Lower leg skin (tissue), 4 donors: Measurements from ENCODE around the gene SERPINB10. TPM values are rescaled to one million over a fixed set of nuclear protein-coding genes. Genes with fewer than 3 reads are reported as not detected.
A peak's percentile ranks its signal among the peaks of the same experiment; 100 is the strongest.

Experiments
- DNase-seq, 2 donors: peaks; one replicate each; pipeline ENCODE4 v3.0.0-alpha.2; 2019; ENCODE audit warnings: low spot score in 2 of 2
- H3K4me3 ChIP-seq: fragments of 200-600 bp; sonication (generic); 2 replicates; pipeline ENCODE4 v1.5.1; 2017; ENCODE audit warnings: mild to moderate bottlenecking, low read depth; ENCODE audit not compliant: poor library complexity, severe bottlenecking
- POLR2A ChIP-seq, 2 donors: fragments of 450-650 bp; IDR thresholded peaks; one replicate each; pipeline ENCODE4 v1.6.1; 2016 to 2017; ENCODE audit warnings: antibody characterized with exemption in 2 of 2, mild to moderate bottlenecking in 1 of 2, moderate library complexity in 1 of 2
- WGBS, 2 donors: methylation state at CpG; one replicate each; pipeline ENCODE4 v1.1.5; 2018; 5-methylcytosine and 5-hydroxymethylcytosine counted together
- intact Hi-C: fragments of 100-400 bp; cut with DNase I; formaldehyde crosslinking; loops from one replicate; pipeline ENCODE4 v1.15.0; 2023; ENCODE audit warnings: low total_unique reads
- total RNA-seq, 4 donors: library from RNA; depleted of rRNA; stranded (reverse); fragments of >200 nt; gene quantifications; one replicate each; pipeline ENCODE4 v1.1.0, GENCODE V29; 2016
- TF ChIP-seq, protein P1 (sequence below), 3 donors: fragments of 450-650 bp; IDR thresholded peaks; one replicate each; pipeline ENCODE4 v1.5.1; 2016; ENCODE audit warnings: antibody characterized with exemption in 3 of 3, mild to moderate bottlenecking in 3 of 3, moderate library complexity in 2 of 3

The SERPINB10 gene
- total RNA-seq, 4 donors from 2014 or later, result 0.15 to 1.9 (median 0.68) TPM

DNA sequence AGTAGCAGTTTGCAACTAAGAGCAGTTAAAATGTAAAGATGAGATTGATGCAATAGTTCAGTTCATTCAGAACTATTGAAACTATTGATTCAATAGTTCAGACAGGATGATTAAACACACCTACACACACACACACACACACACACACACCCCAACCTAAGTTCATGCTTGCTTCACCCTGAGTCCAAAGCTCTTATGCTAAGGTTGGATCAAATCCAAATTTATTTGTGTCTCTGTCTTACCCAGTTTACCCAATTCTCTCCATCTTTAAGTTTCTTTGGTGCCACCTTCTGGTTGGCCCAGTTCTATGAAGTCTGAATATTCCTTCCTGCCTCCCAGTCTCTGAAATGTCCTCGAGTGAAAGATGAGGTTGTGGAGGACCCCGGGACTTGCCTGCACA is 67.2 kb downstream of the SERPINB10 start:
- no peak overlapping the region for H3K4me3 ChIP-seq
- no peak for TF ChIP-seq POLR2A (IDR thresholded peaks at IDR 0.05)
- TF ChIP-seq, protein P1, sequence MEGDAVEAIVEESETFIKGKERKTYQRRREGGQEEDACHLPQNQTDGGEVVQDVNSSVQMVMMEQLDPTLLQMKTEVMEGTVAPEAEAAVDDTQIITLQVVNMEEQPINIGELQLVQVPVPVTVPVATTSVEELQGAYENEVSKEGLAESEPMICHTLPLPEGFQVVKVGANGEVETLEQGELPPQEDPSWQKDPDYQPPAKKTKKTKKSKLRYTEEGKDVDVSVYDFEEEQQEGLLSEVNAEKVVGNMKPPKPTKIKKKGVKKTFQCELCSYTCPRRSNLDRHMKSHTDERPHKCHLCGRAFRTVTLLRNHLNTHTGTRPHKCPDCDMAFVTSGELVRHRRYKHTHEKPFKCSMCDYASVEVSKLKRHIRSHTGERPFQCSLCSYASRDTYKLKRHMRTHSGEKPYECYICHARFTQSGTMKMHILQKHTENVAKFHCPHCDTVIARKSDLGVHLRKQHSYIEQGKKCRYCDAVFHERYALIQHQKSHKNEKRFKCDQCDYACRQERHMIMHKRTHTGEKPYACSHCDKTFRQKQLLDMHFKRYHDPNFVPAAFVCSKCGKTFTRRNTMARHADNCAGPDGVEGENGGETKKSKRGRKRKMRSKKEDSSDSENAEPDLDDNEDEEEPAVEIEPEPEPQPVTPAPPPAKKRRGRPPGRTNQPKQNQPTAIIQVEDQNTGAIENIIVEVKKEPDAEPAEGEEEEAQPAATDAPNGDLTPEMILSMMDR (IDR thresholded peaks at IDR 0.05), result no peak
- intact Hi-C loops, result no loop called here
- DNase-seq, result no peak
- 31 to 50% methylated on average over 2 of the region's 2 CpGs for WGBS, 2 donors

DNA sequence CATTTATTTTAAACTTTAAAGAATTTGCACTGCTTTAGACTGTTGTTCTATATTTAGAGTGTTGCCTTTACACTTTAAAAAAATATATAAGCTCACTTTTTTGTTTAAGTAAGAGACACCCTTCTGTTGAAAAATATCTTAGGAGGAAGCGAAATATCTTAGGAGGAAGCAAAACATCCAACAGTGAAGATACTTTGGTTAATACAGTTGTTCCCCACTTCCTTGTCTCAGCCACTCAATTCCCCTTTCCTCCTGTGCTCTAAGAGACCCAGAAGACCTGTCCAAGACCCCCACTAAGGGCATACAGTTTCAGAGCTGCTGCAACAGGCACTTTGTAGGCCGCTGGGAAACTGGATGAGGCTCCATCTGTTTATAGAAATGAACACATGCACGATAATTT is 67.9 kb downstream of the SERPINB10 start:
- H3K4me3 ChIP-seq, result no peak overlapping the region
- intact Hi-C loops, result no loop called here
- TF ChIP-seq POLR2A (IDR thresholded peaks at IDR 0.05), result no peak
- TF ChIP-seq, protein P1 (IDR thresholded peaks at IDR 0.05), result no peak
- no peak for DNase-seq
- WGBS, 2 donors, result 69 to 79% methylated on average over 3 of the region's 3 CpGs

DNA sequence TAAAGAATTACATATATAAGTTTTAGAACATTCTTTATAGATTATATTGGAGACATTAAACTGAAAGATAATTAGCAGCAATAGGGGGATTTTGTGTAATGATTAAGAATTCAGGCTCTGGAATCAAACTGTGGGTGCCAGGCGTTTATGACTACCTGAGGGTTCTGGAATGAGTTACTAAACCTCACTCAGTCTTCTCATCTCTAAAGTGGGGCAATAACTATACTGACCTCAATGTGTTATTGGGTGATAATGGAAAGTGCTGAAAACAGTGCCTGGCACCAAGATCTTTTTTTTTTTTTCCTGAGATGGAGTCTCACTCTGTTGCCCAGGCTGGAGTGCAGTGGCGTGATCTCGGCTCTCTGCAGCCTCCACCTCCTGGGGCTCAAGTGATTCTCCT is 69.3 kb downstream of the SERPINB10 start:
- intact Hi-C loops, result no loop called here
- 92 to 96% methylated on average over 3 of the region's 3 CpGs for WGBS, 2 donors
- no peak overlapping the region for H3K4me3 ChIP-seq
- DNase-seq, result no peak
- TF ChIP-seq POLR2A (IDR thresholded peaks at IDR 0.05), result no peak
- TF ChIP-seq, protein P1 (IDR thresholded peaks at IDR 0.05), result no peak

DNA sequence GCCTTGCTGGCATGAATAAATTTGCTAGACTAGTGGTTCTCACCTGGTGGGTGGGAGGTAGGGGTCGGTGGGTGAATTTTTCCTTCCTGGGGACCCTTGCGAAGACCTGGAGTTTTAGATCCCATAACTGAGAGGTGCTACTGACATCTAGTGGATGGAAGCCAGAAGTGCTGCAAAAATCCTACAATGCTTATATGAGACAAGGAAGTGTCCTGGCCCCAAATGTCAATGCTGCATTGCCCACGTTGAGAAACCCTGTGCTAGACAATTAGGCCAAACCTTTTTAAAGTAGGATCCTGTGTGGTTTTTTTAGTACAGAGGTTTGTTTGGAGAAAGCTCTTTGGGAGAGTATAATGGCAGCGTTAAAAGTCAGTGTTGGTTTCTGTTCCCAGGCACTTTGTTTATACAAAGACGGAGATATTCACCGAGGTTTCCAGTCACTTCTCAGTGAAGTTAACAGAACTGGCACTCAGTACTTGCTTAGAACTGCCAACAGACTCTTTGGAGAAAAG is 71.7 kb downstream of the SERPINB10 start:
- intact Hi-C loops, result no loop called here
- 13 to 14% methylated on average over 6 of the region's 6 CpGs for WGBS, 2 donors
- TF ChIP-seq, protein P1 (IDR thresholded peaks at IDR 0.05), result no peak
- TF ChIP-seq POLR2A (IDR thresholded peaks at IDR 0.05), result no peak
- H3K4me3 ChIP-seq, result no peak overlapping the region
- DNase-seq, result peak in 1 of 2 donors; percentile 65

DNA sequence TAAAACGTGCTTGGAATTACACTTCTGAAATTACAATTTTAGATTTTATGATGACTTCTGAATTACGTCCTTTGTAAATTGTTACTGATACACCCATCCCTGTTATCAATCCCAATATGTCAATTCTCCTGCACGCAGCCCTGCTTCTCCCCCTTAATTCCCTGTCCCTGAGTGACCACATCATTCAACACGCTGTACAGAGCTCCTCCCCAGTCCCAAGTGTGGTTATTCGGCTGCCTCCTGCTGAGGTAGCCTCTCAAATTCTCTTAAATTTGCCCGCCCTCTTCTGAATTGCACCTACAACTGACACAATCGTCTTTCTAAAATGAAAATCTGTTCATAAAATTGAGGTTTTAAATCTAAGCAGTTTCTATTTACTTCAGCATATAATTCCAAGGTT is 72.3 kb downstream of the SERPINB10 start:
- no peak for DNase-seq
- intact Hi-C loops, result no loop called here
- 51 to 54% methylated on average over 7 of the region's 7 CpGs for WGBS, 2 donors
- no peak for TF ChIP-seq POLR2A (IDR thresholded peaks at IDR 0.05)
- TF ChIP-seq, protein P1 (IDR thresholded peaks at IDR 0.05), result no peak
- no peak overlapping the region for H3K4me3 ChIP-seq

DNA sequence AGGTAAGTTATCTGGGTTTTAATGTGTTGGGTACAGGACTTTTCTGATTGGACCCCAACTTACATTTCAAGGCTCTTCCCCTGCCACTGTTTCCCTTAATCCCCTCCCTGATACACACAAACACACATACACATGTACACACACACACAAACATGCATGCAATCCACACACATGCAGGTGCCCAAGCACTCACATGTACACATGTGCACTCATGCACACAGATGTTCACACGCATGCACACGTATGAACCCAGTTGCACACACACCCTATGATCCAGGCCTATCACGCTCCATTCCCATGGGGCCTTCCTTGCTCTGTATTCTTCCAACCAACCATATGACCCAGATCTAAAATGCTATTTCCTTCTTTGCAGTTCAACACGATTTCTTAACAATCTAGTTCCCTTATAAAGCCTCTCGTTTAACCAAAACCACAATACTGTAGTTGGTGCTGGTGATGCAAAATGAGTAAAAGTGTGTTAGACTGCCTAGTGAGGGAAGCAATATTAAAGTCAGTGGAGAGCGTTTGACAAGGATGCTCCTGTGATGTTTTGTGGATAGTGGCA is 73.2 kb downstream of the SERPINB10 start:
- intact Hi-C loops, result no loop called here
- TF ChIP-seq POLR2A (IDR thresholded peaks at IDR 0.05), result no peak
- TF ChIP-seq, protein P1 (IDR thresholded peaks at IDR 0.05), result no peak
- no peak for DNase-seq
- 77 to 86% methylated on average over 6 of the region's 6 CpGs for WGBS, 2 donors
- H3K4me3 ChIP-seq, result no peak overlapping the region
